IMR-90 (cell line): ENCODE data around the gene NUP153. TPM values are rescaled to one million over a fixed set of nuclear protein-coding genes. Genes with fewer than 3 reads are reported as not detected.
A peak's percentile ranks its signal among the peaks of the same experiment; 100 is the strongest.

Experiments used
- ATAC-seq: fragments of 200-7000 bp; cut with Tn5 transposase; 2 replicates; pipeline ENCODE4 v1.9.1; 2020; ENCODE audit warnings: low read depth, mild to moderate bottlenecking, moderate library complexity
- BruUV-seq: library from RNA; stranded (reverse); fragments of 400-500 nt; replicated peaks from 2 replicates; lab custom pipeline; 2021; lab: Mats Ljungman, UMichigan
- CTCF ChIA-PET: fragments of 300-600 bp; formaldehyde crosslinking; extraction: SDS; loops from one replicate; lab custom pipeline; 2021; ENCODE audit warnings: antibody characterized with exemption; lab: Yijun Ruan, JAX
- POLR2A ChIA-PET: fragments of 300-600 bp; sonication (Branson Sonifier 250); formaldehyde crosslinking; loops from one replicate; lab custom pipeline; 2022; ENCODE audit warnings: antibody characterized with exemption; ENCODE audit not compliant: unreplicated experiment; lab: Charles Lee
- DNase-seq: peaks from one replicate; pipeline ENCODE4 v3.0.0; 2013
- H2AFZ ChIP-seq: replicated peaks from 2 replicates; pipeline ENCODE3; 2013; ENCODE audit warnings: low read length, mild to moderate bottlenecking; ENCODE audit not compliant: poor library complexity
- H2AK5ac ChIP-seq: 2 replicates; pipeline ENCODE4 v1.6.1; 2013; ENCODE audit warnings: low read depth, low read length, inconsistent platforms
- H2AK9ac ChIP-seq: replicated peaks from 2 replicates; pipeline ENCODE3; 2013; ENCODE audit warnings: mild to moderate bottlenecking, low read depth, low read length, moderate library complexity; ENCODE audit not compliant: poor library complexity
- H2BK120ac ChIP-seq: 2 replicates; pipeline ENCODE4 v1.6.1; 2013; ENCODE audit warnings: low read depth, low read length, inconsistent platforms
- H2BK15ac ChIP-seq: 3 replicates; pipeline ENCODE4 v1.6.1; 2013; ENCODE audit warnings: low read depth, low read length, inconsistent platforms
- H2BK20ac ChIP-seq: 2 replicates; pipeline ENCODE4 v1.6.1; 2013; ENCODE audit warnings: low read depth, mild to moderate bottlenecking, inconsistent platforms, low read length, moderate library complexity
- H2BK5ac ChIP-seq: 2 replicates; pipeline ENCODE4 v1.6.1; 2013; ENCODE audit warnings: mild to moderate bottlenecking, low read depth, low read length, inconsistent platforms; ENCODE audit not compliant: poor library complexity, severe bottlenecking
- H3K14ac ChIP-seq: replicated peaks from 2 replicates; pipeline ENCODE4 v1.6.1; 2013; ENCODE audit warnings: low read depth, low read length, inconsistent platforms
- H3K18ac ChIP-seq: 2 replicates; pipeline ENCODE4 v1.6.1; 2013; ENCODE audit warnings: low read depth, low read length, control low read depth
- H3K23ac ChIP-seq: 2 replicates; pipeline ENCODE4 v1.6.1; 2013; ENCODE audit warnings: low read depth, low read length, inconsistent platforms
- H3K27ac ChIP-seq: 2 replicates; pipeline ENCODE4 v1.5.1; 2013; ENCODE audit warnings: mild to moderate bottlenecking, control low read depth, low read length; ENCODE audit not compliant: insufficient read depth
- H3K27me3 ChIP-seq: 2 replicates; pipeline ENCODE4 v1.6.1; 2013; ENCODE audit warnings: low read length; ENCODE audit not compliant: control insufficient read depth, insufficient read depth
- H3K36me3 ChIP-seq: 2 replicates; pipeline ENCODE4 v1.6.1; 2013; ENCODE audit warnings: low read length, mixed read lengths; ENCODE audit not compliant: control insufficient read depth, insufficient read depth
- H3K4ac ChIP-seq: 2 replicates; pipeline ENCODE4 v1.6.1; 2013; ENCODE audit warnings: low read depth, low read length, inconsistent platforms
- H3K4me1 ChIP-seq: 2 replicates; pipeline ENCODE4 v1.6.1; 2013; ENCODE audit warnings: low read length, mixed read lengths; ENCODE audit not compliant: control insufficient read depth, insufficient read depth
- H3K4me2 ChIP-seq: 2 replicates; pipeline ENCODE4 v1.6.1; 2013; ENCODE audit warnings: low read depth, mild to moderate bottlenecking, control low read depth, low read length, moderate library complexity
- H3K4me3 ChIP-seq: 2 replicates; pipeline ENCODE4 v1.5.1; 2013; ENCODE audit warnings: low read depth, mild to moderate bottlenecking, control low read depth, low read length, moderate library complexity; ENCODE audit not compliant: insufficient read depth
- H3K56ac ChIP-seq: 2 replicates; pipeline ENCODE4 v1.6.1; 2013; ENCODE audit warnings: low read length, inconsistent platforms; ENCODE audit not compliant: insufficient read depth; ENCODE audit errors: extremely low read depth
- H3K79me1 ChIP-seq, 2 experiments: 2 replicates each; pipeline ENCODE4 v1.6.1; 2013; ENCODE audit warnings: low read length in 2 of 2, inconsistent platforms in 1 of 2, low read depth in 1 of 2
- H3K9ac ChIP-seq: 2 replicates; pipeline ENCODE4 v1.6.1; 2013; ENCODE audit warnings: low read depth, low read length, control low read depth
- H3K9me1 ChIP-seq: 2 replicates; pipeline ENCODE4 v1.6.1; 2013; ENCODE audit warnings: low read length, inconsistent platforms; ENCODE audit not compliant: insufficient read depth
- H3K9me3 ChIP-seq: 2 replicates; pipeline ENCODE4 v1.6.1; 2013; ENCODE audit warnings: low read length; ENCODE audit not compliant: control insufficient read depth, insufficient read depth
- H4K20me1 ChIP-seq: 2 replicates; pipeline ENCODE4 v1.6.1; 2013; ENCODE audit warnings: low read length, inconsistent platforms; ENCODE audit not compliant: insufficient read depth
- H4K5ac ChIP-seq: 2 replicates; pipeline ENCODE4 v1.6.1; 2013; ENCODE audit warnings: mild to moderate bottlenecking, low read depth, low read length, control low read depth
- H4K8ac ChIP-seq, 2 experiments: 2 replicates each; pipeline ENCODE4 v1.6.1; 2013; ENCODE audit warnings: low read depth in 2 of 2, low read length in 2 of 2, control low read depth in 1 of 2, inconsistent platforms in 1 of 2
- H4K91ac ChIP-seq: 2 replicates; pipeline ENCODE4 v1.6.1; 2013; ENCODE audit warnings: low read depth, low read length, inconsistent platforms; ENCODE audit not compliant: insufficient read depth
- BHLHE40 ChIP-seq: fragments of 150-350 bp; IDR thresholded peaks from 2 replicates; pipeline ENCODE4 v1.6.1; 2016; ENCODE audit warnings: mild to moderate bottlenecking, low read depth, low read length
- CEBPB ChIP-seq: IDR thresholded peaks from 2 replicates; pipeline ENCODE4 v1.6.1; 2012; ENCODE audit warnings: low read depth, low read length, improper control_type of control experiment
- CTCF ChIP-seq: conservative IDR thresholded peaks from 2 replicates; pipeline ENCODE4 v1.5.1; 2012; ENCODE audit warnings: mild to moderate bottlenecking, low read depth, low read length, improper control_type of control experiment
- ELK1 ChIP-seq: fragments of 150-350 bp; IDR thresholded peaks from 2 replicates; pipeline ENCODE4 v1.6.1; 2016; ENCODE audit warnings: low read depth, mild to moderate bottlenecking, low read length, moderate library complexity, borderline replicate concordance
- FOS ChIP-seq: fragments of 150-350 bp; IDR thresholded peaks from 2 replicates; pipeline ENCODE4 v1.6.1; 2016; ENCODE audit warnings: low read depth, low read length
- MAFK ChIP-seq: IDR thresholded peaks from 2 replicates; pipeline ENCODE4 v1.6.1; 2012; ENCODE audit warnings: low read depth, low read length, improper control_type of control experiment
- MAZ ChIP-seq: IDR thresholded peaks from 2 replicates; pipeline ENCODE4 v1.6.1; 2012; ENCODE audit warnings: low read depth, mild to moderate bottlenecking, low read length, improper control_type of control experiment, moderate library complexity, borderline replicate concordance
- MXI1 ChIP-seq: IDR thresholded peaks from 2 replicates; pipeline ENCODE4 v1.6.1; 2012; ENCODE audit warnings: low read depth, mild to moderate bottlenecking, low read length, moderate library complexity, borderline replicate concordance
- NFE2L2 ChIP-seq: fragments of 150-350 bp; IDR thresholded peaks from 2 replicates; pipeline ENCODE4 v1.6.1; 2016; ENCODE audit warnings: low read depth, mild to moderate bottlenecking, low read length
- POLR2A ChIP-seq: IDR thresholded peaks from 2 replicates; pipeline ENCODE4 v1.6.1; 2012; ENCODE audit warnings: mild to moderate bottlenecking, low read depth, low read length
- RAD21 ChIP-seq: IDR thresholded peaks from 2 replicates; pipeline ENCODE4 v1.6.1; 2012; ENCODE audit warnings: low read length, improper control_type of control experiment
- RCOR1 ChIP-seq: IDR thresholded peaks from 2 replicates; pipeline ENCODE4 v1.6.1; 2012; ENCODE audit warnings: mild to moderate bottlenecking, low read length, improper control_type of control experiment; ENCODE audit not compliant: insufficient replicate concordance
- RFX5 ChIP-seq: IDR thresholded peaks from 2 replicates; pipeline ENCODE4 v1.8.0; 2012; ENCODE audit warnings: low read depth, mild to moderate bottlenecking, low read length, moderate library complexity
- SMC3 ChIP-seq: fragments of 150-350 bp; IDR thresholded peaks from 2 replicates; pipeline ENCODE4 v1.6.1; 2016; ENCODE audit warnings: low read depth, mild to moderate bottlenecking, antibody characterized with exemption, low read length, moderate library complexity
- USF2 ChIP-seq: fragments of 150-350 bp; IDR thresholded peaks from 2 replicates; pipeline ENCODE4 v1.6.1; 2017; ENCODE audit warnings: mild to moderate bottlenecking, antibody characterized with exemption, low read length, low read depth
- WGBS, 2 experiments: methylation state at CpG; one replicate each; pipeline versions ENCODE4 v1.1.5 to v1.1.7; 2013; ENCODE audit warnings: missing lambda C conversion rate in 2 of 2; ENCODE audit not compliant: insufficient read length in 1 of 2; ENCODE audit errors: extremely low coverage in 2 of 2; 5-methylcytosine and 5-hydroxymethylcytosine counted together
- dilution Hi-C: fragments of 300-500 bp; cut with HindIII; formaldehyde crosslinking; loops from one replicate; pipeline ENCODE4 v1.14.3; 2018; ENCODE audit warnings: low sequenced_read_pairs; ENCODE audit not compliant: unreplicated experiment
- in situ Hi-C: fragments of 300-500 bp; cut with MboI; formaldehyde crosslinking; loops from 3 replicates; pipeline ENCODE4 v1.14.3; 2019; ENCODE audit warnings: low sequenced_read_pairs, inconsistent platforms, mixed read lengths
- intact Hi-C: fragments of 100-400 bp; cut with micrococcal nuclease; formaldehyde crosslinking; loops from 2 replicates; pipeline ENCODE4 v1.10.0; 2022
- polyA plus RNA-seq, 3 experiments: library from polyadenylated mRNA; depleted of rRNA; stranded (reverse); fragments of >200 nt; gene quantifications; 2 replicates each; pipeline ENCODE4 v1.2.3, GENCODE V29; 2012; ENCODE audit warnings: low replicate concordance in 1 of 3
- total RNA-seq: library from RNA; depleted of rRNA; stranded (reverse); fragments of >200 nt; gene quantifications from 2 replicates; pipeline ENCODE4 v1.2.3, GENCODE V29; 2012

Gene NUP153
- total and polyA plus RNA-seq, 2 of the 4 experiments (the other 2 are of a cell fraction): 17.2 to 39.4 TPM

- no peak overlapping the region for H2AK5ac ChIP-seq
- intact Hi-C loops: no loop called here
- TF ChIP-seq CTCF: no peak
- no peak for TF ChIP-seq POLR2A
- TF ChIP-seq ELK1: no peak
- TF ChIP-seq USF2: no peak
- no peak for TF ChIP-seq NFE2L2
- TF ChIP-seq SMC3: no peak
- TF ChIP-seq MXI1: no peak
- no peak for TF ChIP-seq RCOR1
- no peak for TF ChIP-seq FOS
- no peak for TF ChIP-seq RAD21
- no peak for TF ChIP-seq BHLHE40
- no peak for TF ChIP-seq MAZ
- no peak for TF ChIP-seq MAFK
- no peak for TF ChIP-seq CEBPB
- TF ChIP-seq RFX5: no peak
Measured at GRCh38 chr6:17629824-17630510, 76.8 kb downstream of the NUP153 start.

More at GRCh38 chr6:17629824-17630510, 76.8 kb downstream of the NUP153 start:
- no peak overlapping the region for H4K91ac ChIP-seq
- H3K9ac ChIP-seq: no peak overlapping the region
- ATAC-seq (peak; percentile 40), DNase-seq (no peak)
- peaks cover 5% of the 10 kb centered on the region for H4K20me1 ChIP-seq
- peak overlapping the region; percentile 13; the same call in 1 of the 2 replicates for H3K4ac ChIP-seq
- no peak overlapping the region for H2AK9ac ChIP-seq
- in situ Hi-C loops (loop anchor here (10.0 kb wide), 1 partner anchor 145 kb away; no protein-coding TSS in a partner anchor), dilution Hi-C loops (no loop called here)
- H2BK5ac ChIP-seq: no peak overlapping the region
- H3K36me3 ChIP-seq: peaks cover 20% of the 10 kb centered on the region
- H2BK15ac ChIP-seq: no peak overlapping the region
- H3K56ac ChIP-seq: no peak overlapping the region
- H3K9me1 ChIP-seq: peaks cover 10% of the 10 kb centered on the region
- no peak overlapping the region for H4K8ac ChIP-seq
- no peak overlapping the region for H4K5ac ChIP-seq
- peak overlapping the region; percentile 62; the same call in 1 of the 2 replicates for H3K27ac ChIP-seq
- BruUV-seq: no TSS peak
- H3K27me3 ChIP-seq: no peaks in the 10 kb centered on the region
- CTCF ChIA-PET: no interaction called here
- no peak overlapping the region for H2AFZ ChIP-seq
- H2BK120ac ChIP-seq: no peak overlapping the region
- peaks cover 41 to 62% of the 10 kb centered on the region in 2 experiments for H3K79me1 ChIP-seq
- no peaks in the 10 kb centered on the region for H3K9me3 ChIP-seq
- no CpG with 5 or more reads among the region's 8 CpGs for WGBS, 2 experiments
- H3K23ac ChIP-seq: no peak overlapping the region
- H3K4me1 ChIP-seq: no peaks in the 10 kb centered on the region; the same call in 1 of the 2 replicates
- no peak overlapping the region for H3K4me3 ChIP-seq
- no peak overlapping the region; the same call in 1 of the 2 replicates for H3K4me2 ChIP-seq
- no peak overlapping the region for H3K18ac ChIP-seq
- H2BK20ac ChIP-seq: no peak overlapping the region
- POLR2A ChIA-PET: no interaction called here
- no peak overlapping the region for H3K14ac ChIP-seq
